SK-N-MC (cell line): ENCODE measurements around the gene TBC1D30.
A peak's percentile ranks its signal among the peaks of the same experiment; 100 is the strongest.

Experiments used
- DNase-seq: peaks from one replicate; pipeline ENCODE4 v3.0.0-alpha.2; 2011; ENCODE audit warnings: low read depth, low spot score
- H3K27ac ChIP-seq: fragments of 200-600 bp; sonication (generic); 2 replicates; pipeline ENCODE4 v1.5.1; 2016; ENCODE audit warnings: mixed run types
- H3K36me3 ChIP-seq: fragments of 200-600 bp; sonication (generic); 2 replicates; pipeline ENCODE4 v1.6.1; 2017; ENCODE audit warnings: antibody characterized with exemption, low read length, mixed read lengths; ENCODE audit not compliant: insufficient read depth
- H3K4me3 ChIP-seq: fragments of 200-600 bp; sonication (generic); 2 replicates; pipeline ENCODE4 v1.5.1; 2016
- H3K9ac ChIP-seq: fragments of 200-600 bp; sonication (generic); 2 replicates; pipeline ENCODE4 v1.8.0; 2017; ENCODE audit warnings: mixed run types, mixed read lengths; ENCODE audit not compliant: insufficient read length
- H3K9me3 ChIP-seq: fragments of 200-600 bp; sonication (generic); 2 replicates; pipeline ENCODE4 v1.6.1; 2017; ENCODE audit warnings: low read depth, mild to moderate bottlenecking, antibody characterized with exemption, low read length, moderate library complexity, mixed read lengths
- EZH2 ChIP-seq: fragments of 200-600 bp; sonication (generic); IDR thresholded peaks from one replicate; pipeline ENCODE4 v1.6.1; 2017; ENCODE audit warnings: antibody characterized with exemption
- FOXP2 ChIP-seq: optimal IDR thresholded peaks from 2 replicates; pipeline ENCODE3; 2011; ENCODE audit warnings: mild to moderate bottlenecking, moderate library complexity; ENCODE audit not compliant: insufficient read depth; ENCODE audit errors: extremely low read length, control extremely low read depth
- POLR2AphosphoS5 ChIP-seq: IDR thresholded peaks from 2 replicates; pipeline ENCODE4 v1.6.1; 2012; ENCODE audit warnings: mild to moderate bottlenecking, low read depth, low read length, borderline replicate concordance

Gene TBC1D30

GRCh38 chr12:64813723-64814122 is 10.7 kb upstream of the TBC1D30 start:
- Histone ChIP-seq H3K9ac (no peak overlapping the region), H3K36me3 (no peaks in the 10 kb centered on the region), H3K27ac (no peak overlapping the region), H3K9me3 (no peaks in the 10 kb centered on the region), H3K4me3 (no peak overlapping the region)
- no peak for DNase-seq
- TF ChIP-seq FOXP2 = no peak
- TF ChIP-seq EZH2 = no peak
- TF ChIP-seq POLR2AphosphoS5 = no peak

DNA sequence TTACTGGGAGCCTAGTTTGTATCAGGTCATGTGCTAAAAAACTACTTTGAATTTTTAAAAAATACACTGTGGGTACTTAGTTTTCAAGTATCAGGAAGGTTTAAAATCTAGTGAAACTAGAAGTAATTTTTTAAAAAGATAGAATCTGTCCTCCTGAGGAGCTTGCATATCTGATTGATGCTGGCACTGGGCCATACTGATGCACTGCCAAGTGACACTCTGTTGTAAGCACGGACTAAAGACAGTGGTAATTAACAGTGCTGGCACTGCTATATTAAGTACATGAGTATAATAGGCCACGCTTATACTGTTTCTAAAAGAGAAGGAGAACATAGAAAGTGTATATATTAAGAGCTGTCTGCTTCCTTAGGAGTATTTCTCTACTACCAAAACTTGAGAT is 10.0 kb upstream of the TBC1D30 start:
- H3K36me3 ChIP-seq = no peaks in the 10 kb centered on the region
- no peak for DNase-seq
- no peaks in the 10 kb centered on the region for H3K9me3 ChIP-seq
- H3K9ac ChIP-seq = no peak overlapping the region
- no peak overlapping the region for H3K4me3 ChIP-seq
- no peak for TF ChIP-seq POLR2AphosphoS5
- TF ChIP-seq FOXP2 = no peak
- TF ChIP-seq EZH2 = no peak
- H3K27ac ChIP-seq = no peak overlapping the region

- H3K27ac ChIP-seq = no peak overlapping the region
- H3K9me3 ChIP-seq = no peaks in the 10 kb centered on the region
- H3K36me3 ChIP-seq = no peaks in the 10 kb centered on the region
- no peak for TF ChIP-seq EZH2
- TF ChIP-seq FOXP2 = no peak
- TF ChIP-seq POLR2AphosphoS5 = no peak
- no peak overlapping the region for H3K9ac ChIP-seq
- DNase-seq = no peak
- no peak overlapping the region for H3K4me3 ChIP-seq
These were observed 4.5 kb upstream of the TBC1D30 start for GRCh38 chr12:64819816-64820402.

DNA sequence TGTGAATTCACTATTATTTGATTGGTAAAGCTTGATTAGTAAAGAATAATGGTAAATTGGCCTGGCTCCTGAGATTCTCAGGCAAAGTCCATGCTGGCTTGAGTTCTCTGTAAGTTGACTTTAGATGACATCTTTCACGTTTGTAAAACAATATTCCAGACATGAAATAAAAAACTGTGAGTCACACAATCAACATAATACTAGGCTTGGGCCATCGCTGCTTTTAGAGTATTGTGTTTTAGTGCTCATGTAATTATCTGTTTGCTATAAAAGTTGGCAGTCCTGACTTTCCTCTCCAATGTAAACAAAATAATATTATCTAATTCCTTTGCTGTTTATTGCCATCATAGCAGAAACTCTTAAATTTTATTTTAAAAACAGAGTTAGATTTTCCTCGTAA is 3.9 kb upstream of the TBC1D30 start:
- H3K27ac ChIP-seq = no peak overlapping the region
- H3K4me3 ChIP-seq = no peak overlapping the region
- H3K9me3 ChIP-seq = no peaks in the 10 kb centered on the region
- DNase-seq = no peak
- no peak overlapping the region for H3K9ac ChIP-seq
- TF ChIP-seq POLR2AphosphoS5 (no peak), FOXP2 (no peak), EZH2 (no peak)
- H3K36me3 ChIP-seq = no peaks in the 10 kb centered on the region

GRCh38 chr12:64821116-64821630 is 3.3 kb upstream of the TBC1D30 start:
- Histone ChIP-seq H3K4me3 (no peak overlapping the region), H3K27ac (no peak overlapping the region), H3K36me3 (no peaks in the 10 kb centered on the region), H3K9ac (no peak overlapping the region), H3K9me3 (no peaks in the 10 kb centered on the region)
- no peak for TF ChIP-seq FOXP2
- no peak for TF ChIP-seq POLR2AphosphoS5
- no peak for TF ChIP-seq EZH2
- no peak for DNase-seq

DNA sequence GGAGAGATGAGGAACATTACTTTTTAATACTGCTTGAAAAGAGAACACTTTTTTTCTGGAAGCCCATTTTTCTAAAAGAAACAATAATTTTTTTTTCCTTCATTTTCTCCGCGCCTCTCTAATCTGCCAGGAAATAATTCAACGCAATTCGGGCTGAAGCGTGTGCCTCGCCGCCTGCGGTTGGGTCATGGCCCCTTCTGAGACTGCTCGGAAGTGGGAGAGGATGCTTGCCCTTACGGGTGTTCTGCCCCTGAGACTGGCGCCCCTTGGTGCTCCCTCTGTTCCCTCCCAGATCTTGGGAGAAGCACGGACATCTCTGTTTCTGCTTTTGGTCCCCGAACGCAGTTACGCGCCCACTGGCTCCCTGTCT is 332 bp upstream of the TBC1D30 start:
- Histone ChIP-seq H3K36me3 (no peaks in the 10 kb centered on the region), H3K9ac (no peak overlapping the region), H3K27ac (no peak overlapping the region), H3K9me3 (no peaks in the 10 kb centered on the region), H3K4me3 (peak overlapping the region; percentile 54; the same call in 1 of the 2 replicates)
- DNase-seq = no peak
- TF ChIP-seq POLR2AphosphoS5 = no peak
- TF ChIP-seq FOXP2 = no peak
- no peak for TF ChIP-seq EZH2

DNA sequence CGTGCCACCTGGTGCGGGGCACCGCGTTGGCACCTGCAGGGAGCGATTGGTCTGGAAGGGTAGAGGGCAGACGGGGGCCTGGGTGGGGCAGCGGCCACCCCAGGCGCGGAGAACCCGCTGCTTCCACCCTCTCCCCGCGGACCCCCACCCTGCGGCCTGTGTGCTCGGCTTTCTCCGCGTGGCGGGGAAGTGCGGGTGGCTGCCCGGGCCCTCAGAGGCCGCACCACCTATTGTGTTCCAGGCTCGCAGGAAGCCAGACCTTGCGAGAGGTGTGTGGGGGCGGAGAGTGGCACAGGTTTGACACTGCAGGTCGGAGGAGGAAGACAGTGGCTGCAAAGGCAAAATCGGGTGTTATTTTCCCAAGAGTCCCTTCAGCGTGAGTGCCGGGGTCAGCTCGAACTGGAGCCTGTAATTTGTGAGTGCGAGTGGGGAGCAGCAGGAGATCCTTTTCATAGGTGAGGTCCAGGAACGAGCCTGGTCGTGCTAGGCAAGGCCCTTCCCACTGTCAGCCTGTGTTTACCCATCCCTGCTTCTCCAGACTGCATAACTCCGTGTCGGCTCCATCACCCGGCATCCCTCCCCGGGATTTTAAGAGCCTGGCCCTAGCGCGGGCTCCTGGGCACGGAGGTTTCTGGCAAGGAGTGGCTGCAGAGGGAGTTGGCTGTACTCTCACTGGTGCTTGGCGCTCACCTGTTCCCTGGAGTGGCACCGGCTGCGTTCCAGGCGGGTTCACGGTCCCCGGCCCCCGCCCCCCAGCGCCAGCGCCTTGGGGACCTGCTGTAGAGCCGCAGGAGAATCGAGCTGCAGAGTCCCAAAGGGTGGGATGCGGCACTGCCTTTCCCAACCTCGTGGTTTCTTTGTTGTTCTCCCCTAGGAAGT is 935 bp downstream of the TBC1D30 start:
- no peak for DNase-seq
- no peaks in the 10 kb centered on the region for H3K9me3 ChIP-seq
- no peak overlapping the region for H3K27ac ChIP-seq
- H3K36me3 ChIP-seq = no peaks in the 10 kb centered on the region
- TF ChIP-seq EZH2 (no peak), POLR2AphosphoS5 (no peak), FOXP2 (no peak)
- no peak overlapping the region for H3K4me3 ChIP-seq
- no peak overlapping the region for H3K9ac ChIP-seq

GRCh38 chr12:64826234-64826633 is 1.8 kb downstream of the TBC1D30 start:
- peak; percentile 16 for DNase-seq
- H3K9ac ChIP-seq = no peak overlapping the region
- TF ChIP-seq FOXP2 = no peak
- TF ChIP-seq EZH2 = no peak
- TF ChIP-seq POLR2AphosphoS5 = no peak
- no peak overlapping the region for H3K4me3 ChIP-seq
- no peak overlapping the region for H3K27ac ChIP-seq
- no peaks in the 10 kb centered on the region for H3K9me3 ChIP-seq
- H3K36me3 ChIP-seq = no peaks in the 10 kb centered on the region

GRCh38 chr12:64828713-64829112 is 4.3 kb downstream of the TBC1D30 start:
- Histone ChIP-seq H3K4me3 (no peak overlapping the region), H3K9me3 (no peaks in the 10 kb centered on the region), H3K27ac (no peak overlapping the region), H3K36me3 (no peaks in the 10 kb centered on the region), H3K9ac (no peak overlapping the region)
- DNase-seq = no peak
- TF ChIP-seq POLR2AphosphoS5 = no peak
- no peak for TF ChIP-seq EZH2
- TF ChIP-seq FOXP2 = no peak
